Medulla oblongata (tissue), 1 donor: Measurements from ENCODE around the gene RBPJL.

Source experiments
- DNase-seq: peaks from one replicate; pipeline ENCODE4 v3.0.0-alpha.2; 2015; ENCODE audit errors: extremely low spot score

Gene RBPJL

DNA sequence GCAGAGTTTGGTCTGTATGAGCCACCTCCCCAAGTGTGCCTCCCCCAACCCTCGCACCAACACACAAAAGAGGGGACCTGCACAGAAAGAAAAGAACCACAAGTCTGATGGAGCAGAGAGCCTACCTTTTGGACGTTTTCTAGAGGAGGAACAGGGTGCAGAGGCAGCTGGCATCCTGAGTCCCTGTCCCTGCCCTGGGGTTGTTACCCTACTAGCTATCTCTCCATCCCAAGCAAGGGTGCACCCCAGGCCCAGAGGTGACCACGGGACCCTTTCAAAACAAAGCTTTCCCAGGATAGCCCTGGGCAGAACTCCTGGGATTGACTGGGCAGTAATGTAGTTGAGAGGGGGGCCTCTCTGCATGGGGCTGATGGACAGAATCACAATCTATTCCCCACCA lies 11.2 kb downstream of the RBPJL start:
- DNase-seq: no peak

DNA sequence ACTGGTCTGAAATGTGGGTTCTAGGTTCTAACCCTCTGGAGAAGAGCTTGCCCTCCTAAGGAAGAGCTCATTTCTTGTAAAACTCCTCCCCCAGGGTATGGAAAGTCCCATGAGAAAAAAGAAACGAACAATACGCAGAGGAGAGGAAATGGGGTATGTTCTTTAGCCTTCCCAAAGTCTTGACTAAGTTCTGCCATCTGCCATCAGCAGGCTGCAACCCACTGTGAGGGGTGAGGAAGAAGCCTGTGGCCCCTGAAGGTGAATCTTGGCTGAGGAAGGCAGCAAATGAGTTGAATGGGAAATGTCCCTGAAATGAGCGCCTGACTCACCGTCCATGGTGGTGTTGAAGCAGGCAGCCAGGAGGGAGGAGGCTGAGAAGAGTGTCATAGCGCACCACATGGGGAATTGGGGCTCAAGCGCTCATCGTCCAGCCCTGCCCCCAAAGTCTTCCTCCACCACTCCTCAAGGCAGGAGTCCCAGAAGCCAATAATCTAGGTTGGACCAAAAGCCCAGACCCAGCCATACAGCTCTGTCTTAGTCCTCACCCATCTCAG lies 11.8 kb downstream of the RBPJL start:
- DNase-seq: no peak

DNA sequence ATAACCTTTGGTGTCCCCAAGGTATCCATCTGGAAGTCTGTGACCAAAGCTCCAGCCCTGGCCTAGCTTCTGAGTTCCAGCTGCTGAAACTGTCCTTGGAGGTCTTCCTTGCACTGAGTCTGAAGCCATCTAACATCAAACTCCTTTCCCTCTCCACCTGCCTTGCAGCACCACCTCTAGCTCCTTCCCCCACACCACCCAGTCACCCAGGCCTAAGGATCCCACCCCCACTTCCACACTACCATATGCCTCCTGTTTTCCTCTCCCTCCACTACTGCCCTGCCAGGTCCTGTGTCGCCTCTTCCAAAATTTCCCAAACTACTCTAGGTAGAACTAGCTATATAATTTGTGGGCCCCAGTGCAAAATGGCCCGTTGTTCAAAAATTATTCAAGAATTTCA lies 12.3 kb downstream of the RBPJL start:
- no peak for DNase-seq

DNA sequence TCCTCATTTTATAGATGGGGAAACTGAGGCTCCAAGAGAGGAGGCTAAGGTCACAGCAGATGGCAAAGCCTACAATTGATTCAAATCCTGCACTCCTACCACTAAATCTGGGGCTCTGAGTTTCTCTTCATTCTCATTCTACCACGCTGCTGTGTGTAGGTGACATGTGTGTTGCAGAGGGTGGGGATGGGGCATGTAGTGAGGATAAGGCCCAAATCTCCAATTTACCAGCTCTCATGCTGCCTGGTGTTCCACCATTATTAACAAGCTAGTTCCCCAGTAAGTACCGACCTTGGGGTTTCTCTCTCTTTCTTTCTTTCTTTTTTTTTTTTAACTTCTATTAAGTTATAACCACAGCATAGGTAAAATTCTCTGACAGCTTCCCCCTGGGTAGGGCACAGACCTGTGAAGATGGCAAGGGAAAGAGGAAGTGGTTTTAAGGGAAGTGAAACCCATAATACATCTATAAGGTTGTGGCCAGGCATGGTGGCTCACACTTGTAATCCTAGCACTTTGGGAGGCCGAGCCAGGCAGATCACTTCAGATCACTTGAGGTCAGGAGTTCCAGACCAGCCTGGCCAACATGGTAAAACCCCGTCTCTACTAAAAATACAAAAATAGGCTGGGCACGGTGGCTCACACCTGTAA lies 14.4 kb downstream of the RBPJL start:
- no peak for DNase-seq

DNA sequence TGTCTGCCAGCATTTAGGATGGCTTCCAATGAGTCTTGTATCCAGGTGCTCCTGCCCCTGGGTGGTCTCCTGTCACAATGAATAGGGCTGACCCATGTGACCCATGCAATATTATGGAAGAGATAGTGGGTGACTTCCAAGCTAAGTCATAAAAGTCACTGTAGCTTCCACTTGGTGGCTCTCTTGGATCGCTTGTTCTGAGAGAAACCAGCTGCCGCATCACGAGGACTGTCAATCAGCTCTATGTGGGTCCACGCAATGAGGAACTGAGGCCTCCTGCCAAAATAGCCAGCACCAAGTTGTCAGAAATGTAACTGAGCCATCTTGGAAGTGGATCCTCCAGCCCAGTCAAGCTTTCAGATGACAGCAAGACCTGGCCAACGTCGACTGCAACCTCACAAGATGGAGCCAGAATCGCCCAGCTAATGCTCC lies 16.3 kb downstream of the RBPJL start:
- peak; percentile 95 for DNase-seq

DNA sequence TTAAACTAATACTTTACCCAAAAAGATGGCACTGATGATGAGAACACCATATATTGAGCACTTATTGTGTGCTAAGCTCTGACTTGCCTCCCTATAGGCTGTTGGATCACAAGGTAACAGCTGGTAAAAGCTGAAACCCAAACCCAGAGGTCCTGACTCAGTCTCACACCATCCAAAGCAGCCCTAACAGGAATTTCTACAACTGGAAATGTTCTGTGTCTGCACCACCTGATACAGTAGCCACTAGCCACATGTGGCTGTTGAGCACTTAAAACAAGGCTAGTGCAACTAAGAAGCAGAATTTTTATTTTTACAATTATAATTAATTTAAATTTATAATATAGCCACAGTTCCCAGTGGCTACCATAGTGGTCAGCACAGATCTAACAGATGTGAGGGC lies 17.1 kb downstream of the RBPJL start:
- no peak for DNase-seq

DNA sequence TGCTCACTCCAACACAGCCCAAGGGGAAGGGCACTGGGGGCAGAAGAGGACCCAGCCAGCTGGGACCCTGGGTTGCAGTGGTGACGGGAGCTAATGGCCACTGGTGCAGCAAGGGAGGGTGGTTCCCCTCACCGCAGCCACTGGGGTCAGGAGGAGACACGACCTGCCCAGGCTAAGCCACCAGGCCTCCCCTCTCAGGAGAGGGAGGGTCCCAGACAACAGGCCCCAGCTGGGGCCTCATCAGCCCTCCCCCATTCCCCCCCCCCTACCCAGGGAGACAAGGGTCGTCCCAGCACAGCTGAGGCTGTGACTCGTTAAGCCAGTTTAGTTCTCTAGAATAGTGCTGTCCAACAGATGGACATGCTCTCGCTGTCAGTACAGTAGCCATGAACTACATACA lies 18.7 kb downstream of the RBPJL start:
- no peak for DNase-seq

DNA sequence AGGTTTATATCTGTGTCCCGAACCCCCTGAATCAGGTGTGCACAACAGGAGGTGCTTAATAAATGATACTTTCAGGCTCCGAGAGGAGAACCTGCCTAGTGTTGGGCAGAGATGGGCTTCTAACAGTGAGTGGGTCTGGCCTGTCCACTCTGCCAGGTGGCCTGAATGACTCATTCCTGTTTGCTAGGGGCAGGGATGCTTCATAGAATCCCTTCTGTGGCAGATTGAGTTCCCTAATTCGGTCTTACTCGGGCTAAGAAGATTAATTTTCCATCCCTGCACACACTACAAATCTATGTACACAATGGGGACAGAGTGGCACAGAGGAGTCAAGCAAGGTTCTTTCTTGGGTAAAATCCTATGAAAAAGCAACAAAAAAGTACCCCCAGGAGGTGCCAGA lies 21.8 kb downstream of the RBPJL start:
- no peak for DNase-seq

DNA sequence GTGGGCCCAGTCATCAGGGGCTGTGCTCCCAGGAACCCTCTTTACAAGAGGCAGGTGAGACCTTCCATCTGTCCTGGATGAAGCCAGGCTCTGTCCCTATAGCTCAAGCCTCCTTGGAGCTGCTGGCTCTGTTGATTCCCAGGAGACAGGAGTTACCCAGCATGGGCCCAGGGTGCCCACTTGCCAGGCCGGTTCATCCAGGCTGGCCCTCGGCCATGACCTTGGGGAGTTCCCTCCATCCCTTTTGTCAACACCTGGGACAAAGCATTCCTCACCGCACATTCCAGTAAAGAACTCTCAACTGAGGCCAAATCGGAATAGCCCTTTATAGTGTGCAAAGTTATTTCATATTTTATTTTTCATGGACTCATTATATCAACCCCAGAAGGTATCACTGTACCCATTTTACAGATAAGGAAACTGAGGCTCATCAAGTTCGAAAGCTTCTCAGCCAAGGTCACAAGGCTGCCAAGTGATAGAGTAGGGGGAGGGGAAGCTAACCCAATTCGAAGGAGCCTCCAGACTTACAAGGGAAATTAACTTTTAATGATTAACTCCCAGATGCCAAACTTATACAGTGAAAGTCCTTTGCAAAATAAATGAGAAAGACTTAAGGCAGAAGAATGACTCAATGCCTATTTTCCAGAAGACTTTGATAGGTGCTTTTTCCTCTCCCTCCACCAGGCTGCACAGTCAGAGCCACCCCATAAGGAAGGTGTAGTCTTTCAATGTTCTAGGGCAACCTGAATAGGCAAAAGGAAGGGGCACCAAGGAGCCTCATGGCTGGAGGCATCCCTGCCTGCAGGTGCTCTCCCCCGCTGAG lies 23.1 kb downstream of the RBPJL start:
- DNase-seq: no peak

DNA sequence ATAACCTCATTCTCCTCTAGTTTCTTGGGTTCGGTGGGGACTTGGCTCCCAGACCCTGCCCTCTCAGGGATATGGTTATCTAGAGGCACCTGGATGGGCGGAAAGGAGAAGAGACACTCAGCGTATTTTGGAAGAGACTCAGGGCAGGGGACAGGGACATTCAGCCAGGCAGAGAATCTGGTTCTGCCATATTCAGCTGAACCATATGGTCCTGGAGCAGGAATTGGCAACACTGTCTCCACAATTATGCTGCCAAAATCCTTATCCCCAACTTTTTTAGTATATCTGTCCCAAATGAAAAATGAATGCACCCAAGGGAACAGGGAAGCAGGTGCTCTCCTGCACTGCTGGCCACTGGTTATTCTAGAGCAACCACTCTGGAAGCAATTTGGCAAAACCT lies 23.8 kb downstream of the RBPJL start:
- no peak for DNase-seq

DNA sequence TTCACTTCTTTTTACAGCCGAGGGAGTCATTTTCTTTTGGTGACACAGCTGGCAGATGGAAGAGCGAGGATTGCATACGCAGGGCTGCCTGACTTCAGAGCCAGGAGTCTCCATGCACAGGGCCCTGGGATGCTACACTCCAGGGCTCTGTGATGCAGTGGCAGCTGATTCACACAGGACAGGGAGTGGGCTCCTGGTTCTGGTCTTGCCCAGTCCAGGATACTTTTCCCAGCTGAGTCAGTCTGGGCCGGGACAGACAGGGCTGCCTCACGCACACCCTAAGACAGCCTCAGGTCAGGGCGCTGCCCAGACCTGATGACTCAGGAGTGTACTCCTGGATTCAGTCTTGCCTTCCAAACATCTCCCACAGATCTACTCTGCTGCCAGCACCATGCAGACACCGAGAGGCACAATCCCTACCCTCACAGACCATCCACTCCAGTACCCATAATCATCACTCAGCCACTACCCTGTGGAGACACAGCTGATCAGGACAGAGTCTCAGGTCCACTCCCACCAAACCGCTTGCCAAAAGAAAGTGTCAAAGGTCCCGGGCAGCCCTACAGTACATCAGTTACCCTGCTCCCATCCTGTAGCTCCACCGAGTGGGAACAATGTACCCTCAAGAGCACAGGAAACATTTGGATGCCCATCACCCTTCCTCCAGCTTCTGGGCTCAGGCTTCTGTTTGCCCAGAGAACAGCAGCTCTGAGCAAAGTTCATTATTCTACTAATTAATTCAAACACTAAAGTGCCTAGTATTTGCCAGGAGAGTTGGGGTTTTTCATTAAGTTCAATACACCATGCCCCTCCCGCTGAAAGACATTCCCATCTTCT lies 30.1 kb downstream of the RBPJL start:
- peak; percentile 54 for DNase-seq

DNA sequence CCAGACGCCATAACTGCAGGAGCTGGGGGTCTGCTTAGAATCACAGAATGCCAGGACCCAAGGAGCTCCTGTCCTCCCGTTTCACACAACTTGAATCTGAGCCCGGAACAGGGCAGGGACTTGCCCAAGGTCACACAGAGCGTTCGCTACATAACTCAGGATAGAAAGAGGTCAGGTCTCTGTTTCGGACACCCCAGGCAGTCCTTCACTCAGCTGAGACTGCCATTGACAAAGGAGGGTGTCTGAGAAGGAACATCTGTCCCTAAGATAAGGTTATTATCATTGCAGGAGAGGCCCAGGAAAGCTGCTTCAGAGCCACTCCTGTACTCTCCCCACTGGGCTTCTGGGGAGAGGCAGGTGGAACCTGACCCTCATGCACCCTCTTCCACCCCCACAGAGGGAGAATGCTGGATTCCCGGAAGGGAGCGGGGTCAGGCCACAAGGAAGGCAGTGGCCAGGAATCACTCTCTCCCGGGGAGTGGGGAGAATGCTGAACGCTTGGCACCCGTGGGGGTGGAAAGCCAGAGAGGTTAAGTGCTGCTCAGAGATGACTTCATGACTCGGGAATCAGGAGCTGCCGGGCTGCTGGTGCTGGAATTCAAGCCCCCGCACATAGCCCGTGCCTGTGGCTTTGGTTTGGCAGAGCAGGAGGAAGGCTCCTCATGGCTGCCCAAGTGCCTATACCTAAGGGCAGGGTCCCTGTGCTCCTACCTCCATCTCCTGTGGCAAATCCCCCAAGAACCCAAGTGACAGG lies 30.9 kb downstream of the RBPJL start:
- DNase-seq: no peak

DNA sequence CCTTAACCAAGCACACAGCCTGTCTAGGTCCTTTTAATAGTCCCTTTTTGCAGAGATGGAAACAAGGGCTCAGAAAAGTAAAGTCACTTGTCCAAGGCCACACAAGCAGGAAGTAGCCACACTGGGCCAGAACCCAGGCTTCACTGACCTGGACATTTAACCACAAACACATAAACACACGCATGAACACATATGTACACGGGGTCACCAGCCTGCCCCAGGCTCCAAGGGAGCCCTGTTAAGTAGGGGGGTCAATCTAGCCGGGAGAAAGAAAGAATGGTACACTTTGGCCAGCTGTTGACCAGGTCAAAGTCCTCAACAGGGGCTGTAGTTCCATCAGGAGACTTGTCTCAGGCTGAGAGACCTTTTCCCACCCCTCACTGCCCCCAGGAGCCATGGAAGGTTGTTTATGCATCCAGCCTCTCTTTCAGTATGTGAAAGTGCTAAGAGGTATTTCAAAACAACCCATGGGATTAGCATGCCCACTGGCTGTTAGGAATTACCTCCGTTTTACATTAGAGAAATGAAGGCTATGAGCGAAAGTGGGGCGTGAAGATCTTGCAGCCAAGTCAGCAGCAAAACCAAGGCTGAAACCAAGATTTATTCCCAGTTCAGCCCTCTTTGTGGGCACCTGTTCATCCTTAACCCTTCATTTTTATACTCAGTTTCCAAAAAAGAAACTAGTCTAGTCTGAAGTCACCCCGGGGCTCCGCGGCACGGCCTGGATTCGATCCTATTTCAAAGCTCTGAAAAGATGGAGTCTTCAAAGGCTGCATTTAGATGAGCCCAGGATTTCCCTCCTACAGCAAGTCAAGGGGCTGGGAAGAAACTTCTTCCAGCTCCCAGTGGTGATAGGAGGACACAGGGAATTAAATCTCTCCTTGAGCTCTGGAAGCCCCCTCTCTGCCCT lies 31.7 kb downstream of the RBPJL start:
- no peak for DNase-seq

DNA sequence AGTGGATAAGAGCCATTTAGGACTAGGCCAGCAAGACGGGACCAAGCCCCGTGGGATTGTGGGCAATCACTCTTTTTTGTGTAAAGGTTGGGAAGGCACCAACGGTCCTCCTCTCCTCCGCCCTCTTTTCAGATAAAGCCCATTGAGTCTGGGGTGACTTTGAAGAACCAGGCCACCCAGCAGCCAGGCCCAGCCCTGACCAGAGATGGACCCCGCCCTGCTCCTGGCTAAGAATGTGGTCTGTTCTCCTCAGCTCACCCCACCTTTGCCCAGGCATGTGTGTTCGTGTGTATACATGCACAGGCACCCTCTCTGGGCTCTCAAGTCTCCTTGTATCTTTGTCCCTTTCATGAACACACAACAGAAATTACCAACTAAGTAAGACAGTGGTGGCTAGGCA lies 32.4 kb downstream of the RBPJL start:
- no peak for DNase-seq

DNA sequence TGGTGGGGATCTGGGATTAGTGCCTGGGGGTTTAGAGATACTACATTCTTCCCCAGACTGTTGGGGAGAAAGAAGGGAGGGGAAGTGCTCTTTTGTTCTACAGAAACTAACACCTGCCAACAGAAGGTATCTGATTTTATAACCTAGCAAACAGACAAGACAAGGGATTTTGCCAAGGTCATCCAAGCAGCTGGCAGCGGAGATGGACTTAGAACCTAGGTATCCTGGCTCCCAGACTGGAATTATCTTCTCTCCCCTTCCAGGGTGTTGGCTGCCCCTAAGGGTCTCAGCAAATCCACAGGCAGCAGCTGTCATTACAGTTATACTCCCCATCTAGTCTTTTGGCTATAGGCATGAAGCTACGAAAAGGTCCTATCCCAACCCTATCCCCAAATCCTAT lies 33.2 kb downstream of the RBPJL start:
- DNase-seq: no peak

DNA sequence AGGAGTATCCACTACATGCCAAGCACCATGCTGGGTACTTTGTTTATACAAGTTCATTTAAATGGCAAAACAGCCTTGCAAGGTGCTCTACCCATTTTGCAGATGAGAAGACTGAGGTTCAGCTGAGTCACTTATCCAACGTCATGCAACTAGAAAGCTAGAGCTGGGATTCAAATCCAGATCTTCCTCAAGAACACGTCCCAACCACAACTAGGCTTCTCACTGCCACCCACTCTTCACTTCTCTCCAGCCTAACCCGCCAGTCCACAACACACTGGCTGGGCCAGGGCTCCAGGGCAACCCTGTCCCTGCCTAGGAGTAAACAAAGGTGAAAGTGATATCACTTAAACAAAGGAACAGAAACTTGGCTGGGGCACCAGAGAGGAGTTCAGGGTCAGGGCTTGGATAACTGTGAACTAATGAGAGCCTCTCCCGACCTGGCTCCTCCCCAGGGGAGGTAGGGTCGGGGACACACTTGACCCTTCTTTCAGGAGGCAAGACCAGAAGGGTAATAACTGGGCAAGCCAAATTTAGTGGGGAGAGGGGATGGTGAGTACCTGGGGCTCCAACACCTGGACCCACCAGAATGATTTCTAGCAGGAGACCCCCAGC lies 33.7 kb downstream of the RBPJL start:
- DNase-seq: no peak

DNA sequence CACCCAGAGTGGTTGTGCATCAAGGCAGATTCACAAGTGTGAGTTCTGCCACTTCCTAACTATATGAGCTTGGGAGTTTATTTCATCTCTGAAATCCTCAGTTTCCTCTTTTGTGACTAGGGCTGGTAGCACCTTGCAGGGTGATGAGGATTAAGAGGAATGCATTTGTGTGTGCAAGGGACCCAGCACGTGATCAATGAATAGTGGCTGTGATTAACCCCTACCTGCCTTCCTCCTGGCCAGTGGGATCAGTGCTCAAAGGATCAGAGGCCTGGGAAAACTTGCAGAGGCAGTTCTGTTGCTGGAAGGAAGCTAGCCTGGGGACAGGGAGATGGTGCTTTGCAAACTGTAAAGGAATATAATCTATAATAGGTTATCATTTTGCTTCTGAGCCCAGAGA lies 34.3 kb downstream of the RBPJL start:
- DNase-seq: no peak

DNA sequence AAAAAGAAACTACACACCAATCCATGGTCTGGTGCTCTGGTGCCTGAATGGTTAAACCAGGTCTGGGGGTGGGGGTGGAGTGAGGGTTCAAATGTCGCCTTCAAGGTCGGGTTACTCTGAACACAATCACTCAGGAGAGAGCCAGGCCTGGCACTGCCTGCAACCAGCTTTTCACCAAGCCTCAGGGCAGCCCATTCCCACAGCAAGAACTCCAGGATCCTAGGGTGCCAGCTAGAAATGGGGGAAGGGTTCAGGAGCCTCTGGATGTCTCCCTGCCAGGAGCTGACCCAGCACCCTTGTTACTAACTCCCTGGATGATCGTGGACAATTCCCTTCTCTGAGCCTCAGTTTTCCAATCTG lies 34.9 kb downstream of the RBPJL start:
- DNase-seq: no peak

DNA sequence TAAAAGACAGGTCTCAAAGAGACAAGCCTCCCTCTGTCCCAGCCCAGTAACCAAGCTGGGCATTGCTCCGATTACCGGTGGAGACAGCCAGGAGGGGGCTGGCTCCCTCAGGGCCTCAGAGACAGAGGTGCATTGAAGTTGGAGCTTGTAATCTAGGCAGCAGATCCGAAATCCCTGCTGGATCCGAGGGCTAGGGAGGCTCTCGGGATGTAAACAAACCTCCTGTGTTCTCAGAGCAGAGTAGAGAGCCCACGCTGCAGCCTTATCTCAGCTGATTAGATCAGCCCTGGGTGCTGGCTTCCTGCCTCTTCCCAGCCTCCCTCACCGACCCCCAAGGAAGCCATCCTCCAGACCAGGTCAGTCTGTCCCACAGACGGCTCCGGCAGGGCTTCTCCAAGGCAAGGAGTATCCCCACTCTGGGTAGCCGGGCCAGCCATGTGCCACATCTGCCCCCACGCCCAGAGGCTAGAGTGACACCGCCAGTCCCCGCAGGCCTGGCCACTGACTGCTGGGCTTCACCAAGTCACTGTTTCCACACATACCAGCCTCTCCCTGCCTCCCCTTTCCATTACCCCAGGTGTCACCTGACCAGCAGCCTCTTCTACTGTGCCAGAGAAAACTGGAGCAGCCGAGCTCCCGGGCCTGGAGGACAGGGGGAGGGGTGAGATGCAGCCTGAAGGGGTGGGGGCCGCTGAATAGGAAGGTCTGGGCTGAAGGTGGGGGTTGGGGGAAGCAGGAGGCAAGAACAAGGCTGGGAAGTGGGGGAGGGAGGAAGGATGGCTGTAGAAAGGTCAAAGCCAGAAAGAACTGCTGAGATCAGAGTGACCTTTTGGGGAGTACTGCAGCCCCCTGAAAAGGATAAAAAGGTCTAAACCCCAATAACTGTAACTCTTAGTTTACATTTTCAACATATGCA lies 35.6 kb downstream of the RBPJL start:
- peak; percentile 84 for DNase-seq
